Endodermal cell (in vitro differentiated cells): Measurements from ENCODE around the gene SPEF2. TPM values are rescaled to one million over a fixed set of nuclear protein-coding genes. Genes with fewer than 3 reads are reported as not detected.
"Not testable (repeated sequence)": the region's sequence is repeated elsewhere in the genome, so short reads cannot be mapped to it uniquely, and the experiment has no call there.

ENCODE experiments used
- DNase-seq: peaks from one replicate; pipeline ENCODE4 v3.0.0-alpha.2; 2017
- H3K27ac ChIP-seq: 2 replicates; pipeline ENCODE4 v1.5.1; 2013; ENCODE audit warnings: mild to moderate bottlenecking, low read depth, low read length, moderate library complexity
- H3K27me3 ChIP-seq: 2 replicates; pipeline ENCODE4 v1.6.1; 2013; ENCODE audit warnings: mild to moderate bottlenecking, low read length, moderate library complexity; ENCODE audit not compliant: insufficient read depth, control insufficient read depth, poor library complexity, severe bottlenecking
- H3K36me3 ChIP-seq: 2 replicates; pipeline ENCODE4 v1.7.0; 2013; ENCODE audit warnings: mild to moderate bottlenecking, low read length, moderate library complexity; ENCODE audit not compliant: control insufficient read depth, insufficient read depth
- H3K4me1 ChIP-seq: one replicate; pipeline ENCODE4 v1.7.0; 2013; ENCODE audit warnings: low read length; ENCODE audit not compliant: control insufficient read depth, insufficient read depth
- H3K4me3 ChIP-seq: 2 replicates; pipeline ENCODE4 v1.5.1; 2013; ENCODE audit warnings: mild to moderate bottlenecking, low read length, moderate library complexity
- H3K9ac ChIP-seq: 2 replicates; pipeline ENCODE4 v1.6.1; 2013; ENCODE audit warnings: mild to moderate bottlenecking, low read length, moderate library complexity; ENCODE audit not compliant: poor library complexity, severe bottlenecking; ENCODE audit errors: extremely low read depth
- H3K9me3 ChIP-seq: 2 replicates; pipeline ENCODE4 v1.6.1; 2013; ENCODE audit warnings: mild to moderate bottlenecking, low read length, moderate library complexity; ENCODE audit not compliant: control insufficient read depth
- H3K27ac Mint-ChIP-seq: 2 replicates; pipeline ENCODE4 v1.8.0; 2020; ENCODE audit warnings: mixed read lengths
- H3K27me3 Mint-ChIP-seq: 2 replicates; pipeline ENCODE4 v1.8.0; 2021; ENCODE audit warnings: mild to moderate bottlenecking, mixed read lengths; ENCODE audit not compliant: insufficient read depth
- H3K36me3 Mint-ChIP-seq: 2 replicates; pipeline ENCODE4 v1.8.0; 2020; ENCODE audit warnings: low read depth, mixed read lengths
- H3K4me1 Mint-ChIP-seq: 2 replicates; pipeline ENCODE4 v1.8.0; 2020; ENCODE audit warnings: mixed read lengths
- H3K4me3 Mint-ChIP-seq: 2 replicates; pipeline ENCODE4 v1.8.0; 2020; ENCODE audit warnings: mild to moderate bottlenecking, moderate library complexity, mixed read lengths
- H3K9me3 Mint-ChIP-seq: 2 replicates; pipeline ENCODE4 v1.8.0; 2020; ENCODE audit warnings: mild to moderate bottlenecking, mixed read lengths
- WGBS, 2 experiments: methylation state at CpG; one replicate each; pipeline versions ENCODE4 v1.1.5 to v1.1.7; 2013; ENCODE audit warnings: missing lambda C conversion rate in 2 of 2, mixed read lengths in 1 of 2; ENCODE audit not compliant: insufficient coverage in 1 of 2, insufficient read length in 1 of 2; 5-methylcytosine and 5-hydroxymethylcytosine counted together
- total RNA-seq, 2 donors: library from RNA; stranded (reverse); fragmentation: NEBNext Ultra II Directional in 1 of 2; extraction: Animal tissue kit (Norgen Biotek cat#: 25700) in 1 of 2; gene quantifications; 2 replicates in 1 of 2; 3 replicates in 1 of 2; pipeline ENCODE4 v1.2.1, GENCODE V29; 2021
- TF ChIP-seq, protein P1 (sequence below): fragments of 200-600 bp; sonication (generic); conservative IDR thresholded peaks from 2 replicates; pipeline ENCODE4 v1.5.0; 2021; ENCODE audit warnings: antibody characterized with exemption, mild to moderate bottlenecking

Gene SPEF2
- total RNA-seq, 2 donors from 2014 or later = 3.3 to 4.0 TPM

DNA sequence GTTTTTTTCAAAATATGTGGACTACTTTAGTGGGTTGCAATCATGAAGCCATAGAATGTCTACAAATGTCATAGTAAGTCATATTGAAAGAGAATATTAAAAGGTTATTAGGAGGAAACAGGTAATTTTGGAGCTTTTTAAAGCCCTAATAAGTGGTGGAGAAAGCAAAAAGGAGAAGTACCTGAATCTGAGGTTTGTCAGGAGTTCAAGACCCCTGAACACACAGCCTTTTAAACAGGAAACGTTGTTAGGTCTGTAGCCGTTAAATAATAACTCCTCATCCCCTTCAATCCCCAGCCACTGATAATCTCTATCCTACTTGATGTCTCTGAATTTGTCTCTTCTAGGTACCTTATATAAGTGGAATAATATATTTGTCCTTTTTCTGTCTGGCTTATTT lies 51.1 kb downstream of the SPEF2 start:
- TF ChIP-seq, protein P1, sequence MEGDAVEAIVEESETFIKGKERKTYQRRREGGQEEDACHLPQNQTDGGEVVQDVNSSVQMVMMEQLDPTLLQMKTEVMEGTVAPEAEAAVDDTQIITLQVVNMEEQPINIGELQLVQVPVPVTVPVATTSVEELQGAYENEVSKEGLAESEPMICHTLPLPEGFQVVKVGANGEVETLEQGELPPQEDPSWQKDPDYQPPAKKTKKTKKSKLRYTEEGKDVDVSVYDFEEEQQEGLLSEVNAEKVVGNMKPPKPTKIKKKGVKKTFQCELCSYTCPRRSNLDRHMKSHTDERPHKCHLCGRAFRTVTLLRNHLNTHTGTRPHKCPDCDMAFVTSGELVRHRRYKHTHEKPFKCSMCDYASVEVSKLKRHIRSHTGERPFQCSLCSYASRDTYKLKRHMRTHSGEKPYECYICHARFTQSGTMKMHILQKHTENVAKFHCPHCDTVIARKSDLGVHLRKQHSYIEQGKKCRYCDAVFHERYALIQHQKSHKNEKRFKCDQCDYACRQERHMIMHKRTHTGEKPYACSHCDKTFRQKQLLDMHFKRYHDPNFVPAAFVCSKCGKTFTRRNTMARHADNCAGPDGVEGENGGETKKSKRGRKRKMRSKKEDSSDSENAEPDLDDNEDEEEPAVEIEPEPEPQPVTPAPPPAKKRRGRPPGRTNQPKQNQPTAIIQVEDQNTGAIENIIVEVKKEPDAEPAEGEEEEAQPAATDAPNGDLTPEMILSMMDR = no peak

DNA sequence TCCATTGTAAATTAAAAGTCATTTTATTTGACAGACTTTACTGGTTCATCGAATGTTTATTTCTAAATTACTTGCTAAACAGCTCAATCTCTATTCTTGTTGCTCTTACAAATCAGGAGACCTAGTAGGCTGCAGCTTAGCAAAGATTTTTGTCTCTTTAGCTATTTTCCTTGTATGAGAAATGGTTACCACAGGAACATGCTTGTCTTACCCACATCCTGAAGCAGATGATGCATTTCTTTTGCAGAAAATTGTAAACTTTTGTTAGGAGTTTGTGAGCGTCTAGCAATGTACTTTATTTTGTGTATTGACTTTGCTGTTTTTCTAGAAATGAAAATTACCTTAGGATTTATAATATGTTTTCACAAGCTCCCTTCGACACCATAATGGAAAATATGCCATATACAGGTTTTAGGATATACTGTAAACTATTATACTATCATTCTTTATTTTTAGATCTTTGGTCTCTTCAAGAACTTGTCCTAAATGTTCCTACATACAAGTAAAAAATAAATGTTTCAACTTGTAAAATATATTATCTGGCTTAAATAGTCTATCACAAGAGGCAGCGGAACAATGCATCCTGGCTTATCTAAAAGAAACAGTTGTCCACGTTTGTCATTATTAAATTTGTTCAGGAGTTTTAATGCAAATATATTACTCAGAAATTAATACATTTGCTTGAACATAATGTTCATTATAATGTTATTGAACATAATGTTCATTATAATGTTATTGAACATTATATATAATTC lies 54.1 kb downstream of the SPEF2 start:
- Histone ChIP-seq H3K4me3 (no peak overlapping the region), H3K4me1 (peaks cover 3% of the 10 kb centered on the region), H3K27me3 (no peaks in the 10 kb centered on the region), H3K9me3 (no peaks in the 10 kb centered on the region), H3K36me3 (no peaks in the 10 kb centered on the region), H3K27ac (no peak overlapping the region), H3K9ac (no peak overlapping the region)
- Mint-ChIP-seq H3K36me3 (no peaks in the 10 kb centered on the region), H3K27ac (no peak overlapping the region), H3K9me3 (no peaks in the 10 kb centered on the region), H3K4me1 (peaks cover 8% of the 10 kb centered on the region), H3K4me3 (no peak overlapping the region), H3K27me3 (peaks cover 2% of the 10 kb centered on the region)
- WGBS, 2 experiments = 93 to 100% methylated on average over 1 to 2 of the region's 5 CpGs
- TF ChIP-seq, protein P1 = no peak
- no peak for DNase-seq

More for the DNA sequence above, 51.1 kb downstream of the SPEF2 start:
- no peak overlapping the region for H3K9ac ChIP-seq
- H3K4me1 ChIP-seq = peaks cover 9% of the 10 kb centered on the region
- 89% methylated on average over 2 of the region's 2 CpGs; no CpG with 5 or more reads in 1 of the 2 experiments for WGBS, 2 experiments
- H3K4me3 Mint-ChIP-seq = no peak overlapping the region
- no peaks in the 10 kb centered on the region for H3K36me3 ChIP-seq
- no peak overlapping the region for H3K27ac Mint-ChIP-seq
- H3K27me3 Mint-ChIP-seq = peaks cover 9% of the 10 kb centered on the region
- H3K9me3 ChIP-seq = no peaks in the 10 kb centered on the region
- no peaks in the 10 kb centered on the region for H3K9me3 Mint-ChIP-seq
- no peak overlapping the region for H3K4me3 ChIP-seq
- H3K27ac ChIP-seq = no peak overlapping the region
- no peaks in the 10 kb centered on the region for H3K36me3 Mint-ChIP-seq
- H3K4me1 Mint-ChIP-seq = peaks cover 5% of the 10 kb centered on the region
- H3K27me3 ChIP-seq = no peaks in the 10 kb centered on the region
- DNase-seq = no peak

DNA sequence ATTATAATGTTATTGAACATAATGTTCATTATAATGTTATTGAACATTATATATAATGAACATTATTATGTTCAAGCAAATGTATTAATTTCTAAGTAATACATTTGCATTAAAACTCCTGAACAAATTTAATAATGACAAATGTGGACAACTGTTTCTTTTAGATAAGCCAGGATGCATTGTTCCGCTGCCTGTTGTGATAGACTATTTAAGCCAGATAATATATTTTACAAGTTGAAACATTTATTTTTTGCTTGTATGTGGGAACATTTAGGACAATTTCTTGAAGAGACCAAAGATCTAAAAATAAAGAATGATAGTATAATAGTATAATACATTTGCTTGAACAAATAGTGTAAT lies 54.6 kb downstream of the SPEF2 start:
- not testable (repeated sequence) for DNase-seq, H3K36me3 ChIP-seq, H3K9me3 Mint-ChIP-seq, H3K9ac ChIP-seq, H3K4me3 Mint-ChIP-seq, H3K27me3 ChIP-seq, H3K9me3 ChIP-seq, H3K4me3 ChIP-seq, H3K4me1 Mint-ChIP-seq, H3K36me3 Mint-ChIP-seq, H3K27me3 Mint-ChIP-seq, H3K27ac Mint-ChIP-seq, H3K27ac ChIP-seq, H3K4me1 ChIP-seq
- WGBS, 2 experiments = 11% methylated on average over 1 of the region's 1 CpG; no CpG with 5 or more reads in 1 of the 2 experiments
